HepG2 (cell line): Measurements from ENCODE around the gene LUC7L. TPM values are rescaled to one million over a fixed set of nuclear protein-coding genes. Genes with fewer than 3 reads are reported as not detected.
A peak's percentile ranks its signal among the peaks of the same experiment; 100 is the strongest.

ENCODE experiments used
- DNMT1 ChIP-seq: sonication (generic); formaldehyde crosslinking; IDR thresholded peaks from 2 replicates; pipeline ENCODE4 v1.5.1; 2020; ENCODE audit warnings: mild to moderate bottlenecking, missing genetic modification reagents
- HIVEP1 ChIP-seq: sonication (generic); formaldehyde crosslinking; IDR thresholded peaks from 2 replicates; pipeline ENCODE4 v1.4.0; 2020; ENCODE audit warnings: mild to moderate bottlenecking, missing genetic modification reagents
- PAX8 ChIP-seq: sonication (generic); formaldehyde crosslinking; IDR thresholded peaks from 2 replicates; pipeline ENCODE4 v1.8.0; 2022; ENCODE audit warnings: mild to moderate bottlenecking, missing genetic modification reagents, borderline replicate concordance
- RARG ChIP-seq: sonication (generic); formaldehyde crosslinking; IDR thresholded peaks from 2 replicates; pipeline ENCODE4 v1.4.0; 2020; ENCODE audit warnings: low read depth, mild to moderate bottlenecking, missing genetic modification reagents
- SAFB2 ChIP-seq: sonication (generic); formaldehyde crosslinking; IDR thresholded peaks from 2 replicates; pipeline ENCODE4 v1.5.1; 2020; ENCODE audit warnings: missing genetic modification reagents, low read depth, mild to moderate bottlenecking, borderline replicate concordance
- ZC3H13 ChIP-seq: sonication (generic); formaldehyde crosslinking; IDR thresholded peaks from 2 replicates; pipeline ENCODE4 v1.8.1; 2023; ENCODE audit warnings: mild to moderate bottlenecking, missing genetic modification reagents, moderate library complexity
- ZNF101 ChIP-seq: sonication (generic); formaldehyde crosslinking; IDR thresholded peaks from 2 replicates; pipeline ENCODE4 v1.4.0; 2020; ENCODE audit warnings: mild to moderate bottlenecking, low read depth, missing genetic modification reagents, borderline replicate concordance
- ZNF660 ChIP-seq: sonication (generic); formaldehyde crosslinking; IDR thresholded peaks from 2 replicates; pipeline ENCODE4 v1.5.1; 2020; ENCODE audit warnings: mild to moderate bottlenecking, low read depth, missing genetic modification reagents, borderline replicate concordance
- ZNF83 ChIP-seq: sonication (generic); formaldehyde crosslinking; IDR thresholded peaks from 2 replicates; pipeline ENCODE4 v1.4.0; 2020; ENCODE audit warnings: missing genetic modification reagents, mild to moderate bottlenecking, borderline replicate concordance
- ZZZ3 ChIP-seq: sonication (generic); formaldehyde crosslinking; IDR thresholded peaks from 2 replicates; pipeline ENCODE4 v1.4.0; 2020; ENCODE audit warnings: missing genetic modification reagents, mild to moderate bottlenecking, borderline replicate concordance
- polyA plus RNA-seq, 8 experiments: library from polyadenylated mRNA; depleted of rRNA in 3 of 8; stranded (reverse) in 7 of 8; unstranded in 1 of 8; fragments of >200 nt; fragmentation: Illumina TruSeq in 4 of 8; extraction: Trizol in 4 of 8; gene quantifications; 2 replicates each; pipeline versions ENCODE4 v1.2.1 to v1.2.3, GENCODE V29; 2011 to 2016; ENCODE audit warnings: low read depth in 4 of 8, missing spikeins in 1 of 8, mixed read lengths in 1 of 8; ENCODE audit not compliant: insufficient read depth in 1 of 8
- total RNA-seq, 5 experiments: library from RNA; depleted of rRNA; stranded (reverse); fragments of >200 nt; fragmentation: Illumina TruSeq; extraction: Trizol; gene quantifications; 2 replicates each; pipeline ENCODE4 v1.2.3, GENCODE V29; 2016; ENCODE audit warnings: low read depth in 1 of 5
- TF ChIP-seq, protein P1 (sequence below): sonication (generic); formaldehyde crosslinking; IDR thresholded peaks from 2 replicates; pipeline ENCODE4 v1.4.0; 2020; ENCODE audit warnings: missing genetic modification reagents, mild to moderate bottlenecking, borderline replicate concordance
- TF ChIP-seq, protein P2 (sequence below): IDR thresholded peaks from 2 replicates; pipeline ENCODE4 v1.6.1; 2016; ENCODE audit warnings: missing compliant biosample characterization, missing genetic modification reagents, borderline replicate concordance
- TF ChIP-seq, protein P3 (sequence below): sonication (generic); IDR thresholded peaks from 2 replicates; pipeline ENCODE4 v1.6.1; 2016; ENCODE audit warnings: low read depth, borderline replicate concordance
- TF ChIP-seq, protein P4 (sequence below): sonication (generic); formaldehyde crosslinking; IDR thresholded peaks from 2 replicates; pipeline ENCODE4 v1.5.1; 2020; ENCODE audit warnings: mild to moderate bottlenecking, moderate library complexity, missing genetic modification reagents
- TF ChIP-seq, protein P5 (sequence below), 2 experiments: sonication (generic) in 1 of 2; formaldehyde crosslinking in 1 of 2; IDR thresholded peaks; 2 replicates each; pipeline versions ENCODE4 v1.4.0 to v1.6.1; 2018 to 2020; ENCODE audit warnings: missing genetic modification reagents in 2 of 2, borderline replicate concordance in 1 of 2, low read depth in 1 of 2, mild to moderate bottlenecking in 1 of 2, missing biosample characterization in 1 of 2

Gene LUC7L
- total and polyA plus RNA-seq, 2 of the 13 experiments (the other 11 are each of a cell fraction or from before 2014, with no cell fraction given), result 48.7 to 56.9 TPM

DNA sequence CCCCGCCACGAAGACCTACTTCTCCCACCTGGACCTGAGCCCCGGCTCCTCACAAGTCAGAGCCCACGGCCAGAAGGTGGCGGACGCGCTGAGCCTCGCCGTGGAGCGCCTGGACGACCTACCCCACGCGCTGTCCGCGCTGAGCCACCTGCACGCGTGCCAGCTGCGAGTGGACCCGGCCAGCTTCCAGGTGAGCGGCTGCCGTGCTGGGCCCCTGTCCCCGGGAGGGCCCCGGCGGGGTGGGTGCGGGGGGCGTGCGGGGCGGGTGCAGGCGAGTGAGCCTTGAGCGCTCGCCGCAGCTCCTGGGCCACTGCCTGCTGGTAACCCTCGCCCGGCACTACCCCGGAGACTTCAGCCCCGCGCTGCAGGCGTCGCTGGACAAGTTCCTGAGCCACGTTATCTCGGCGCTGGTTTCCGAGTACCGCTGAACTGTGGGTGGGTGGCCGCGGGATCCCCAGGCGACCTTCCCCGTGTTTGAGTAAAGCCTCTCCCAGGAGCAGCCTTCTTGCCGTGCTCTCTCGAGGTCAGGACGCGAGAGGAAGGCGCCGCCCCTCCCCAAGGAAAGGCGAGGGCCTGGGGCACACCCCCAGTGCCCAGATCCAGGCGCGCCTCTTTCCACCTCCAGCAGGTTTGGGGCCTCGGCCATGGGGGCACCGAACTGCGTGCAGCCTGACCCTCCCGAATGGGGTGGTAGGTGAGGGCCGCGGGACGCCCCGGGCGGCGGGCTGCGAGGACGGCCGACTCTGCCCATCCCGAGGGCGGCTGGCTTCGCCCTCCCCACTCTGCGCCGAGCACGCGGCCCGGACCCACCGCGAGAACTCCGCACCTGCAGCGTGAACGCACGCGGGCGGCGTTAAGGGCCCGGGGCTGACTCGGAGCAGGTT lies 48.3 kb downstream of the LUC7L start (continued):
- peak; percentile 94; the same call in 1 of the 2 replicates for TF ChIP-seq ZNF101 (CRISPR knock-in tag)
- TF ChIP-seq ZNF83 (CRISPR knock-in tag), result peak; percentile 95; the same call in 1 of the 2 replicates
- peak; percentile 98 for TF ChIP-seq ZC3H13
- TF ChIP-seq, protein P1, sequence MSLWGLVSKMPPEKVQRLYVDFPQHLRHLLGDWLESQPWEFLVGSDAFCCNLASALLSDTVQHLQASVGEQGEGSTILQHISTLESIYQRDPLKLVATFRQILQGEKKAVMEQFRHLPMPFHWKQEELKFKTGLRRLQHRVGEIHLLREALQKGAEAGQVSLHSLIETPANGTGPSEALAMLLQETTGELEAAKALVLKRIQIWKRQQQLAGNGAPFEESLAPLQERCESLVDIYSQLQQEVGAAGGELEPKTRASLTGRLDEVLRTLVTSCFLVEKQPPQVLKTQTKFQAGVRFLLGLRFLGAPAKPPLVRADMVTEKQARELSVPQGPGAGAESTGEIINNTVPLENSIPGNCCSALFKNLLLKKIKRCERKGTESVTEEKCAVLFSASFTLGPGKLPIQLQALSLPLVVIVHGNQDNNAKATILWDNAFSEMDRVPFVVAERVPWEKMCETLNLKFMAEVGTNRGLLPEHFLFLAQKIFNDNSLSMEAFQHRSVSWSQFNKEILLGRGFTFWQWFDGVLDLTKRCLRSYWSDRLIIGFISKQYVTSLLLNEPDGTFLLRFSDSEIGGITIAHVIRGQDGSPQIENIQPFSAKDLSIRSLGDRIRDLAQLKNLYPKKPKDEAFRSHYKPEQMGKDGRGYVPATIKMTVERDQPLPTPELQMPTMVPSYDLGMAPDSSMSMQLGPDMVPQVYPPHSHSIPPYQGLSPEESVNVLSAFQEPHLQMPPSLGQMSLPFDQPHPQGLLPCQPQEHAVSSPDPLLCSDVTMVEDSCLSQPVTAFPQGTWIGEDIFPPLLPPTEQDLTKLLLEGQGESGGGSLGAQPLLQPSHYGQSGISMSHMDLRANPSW (CRISPR knock-in tag), result no peak; the same call in 1 of the 2 replicates
- TF ChIP-seq, protein P2, sequence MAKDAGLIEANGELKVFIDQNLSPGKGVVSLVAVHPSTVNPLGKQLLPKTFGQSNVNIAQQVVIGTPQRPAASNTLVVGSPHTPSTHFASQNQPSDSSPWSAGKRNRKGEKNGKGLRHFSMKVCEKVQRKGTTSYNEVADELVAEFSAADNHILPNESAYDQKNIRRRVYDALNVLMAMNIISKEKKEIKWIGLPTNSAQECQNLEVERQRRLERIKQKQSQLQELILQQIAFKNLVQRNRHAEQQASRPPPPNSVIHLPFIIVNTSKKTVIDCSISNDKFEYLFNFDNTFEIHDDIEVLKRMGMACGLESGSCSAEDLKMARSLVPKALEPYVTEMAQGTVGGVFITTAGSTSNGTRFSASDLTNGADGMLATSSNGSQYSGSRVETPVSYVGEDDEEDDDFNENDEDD (CRISPR knock-in tag), result peak; percentile 98
- TF ChIP-seq, protein P3, sequence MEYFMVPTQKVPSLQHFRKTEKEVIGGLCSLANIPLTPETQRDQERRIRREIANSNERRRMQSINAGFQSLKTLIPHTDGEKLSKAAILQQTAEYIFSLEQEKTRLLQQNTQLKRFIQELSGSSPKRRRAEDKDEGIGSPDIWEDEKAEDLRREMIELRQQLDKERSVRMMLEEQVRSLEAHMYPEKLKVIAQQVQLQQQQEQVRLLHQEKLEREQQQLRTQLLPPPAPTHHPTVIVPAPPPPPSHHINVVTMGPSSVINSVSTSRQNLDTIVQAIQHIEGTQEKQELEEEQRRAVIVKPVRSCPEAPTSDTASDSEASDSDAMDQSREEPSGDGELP, result no peak
- TF ChIP-seq, protein P4, sequence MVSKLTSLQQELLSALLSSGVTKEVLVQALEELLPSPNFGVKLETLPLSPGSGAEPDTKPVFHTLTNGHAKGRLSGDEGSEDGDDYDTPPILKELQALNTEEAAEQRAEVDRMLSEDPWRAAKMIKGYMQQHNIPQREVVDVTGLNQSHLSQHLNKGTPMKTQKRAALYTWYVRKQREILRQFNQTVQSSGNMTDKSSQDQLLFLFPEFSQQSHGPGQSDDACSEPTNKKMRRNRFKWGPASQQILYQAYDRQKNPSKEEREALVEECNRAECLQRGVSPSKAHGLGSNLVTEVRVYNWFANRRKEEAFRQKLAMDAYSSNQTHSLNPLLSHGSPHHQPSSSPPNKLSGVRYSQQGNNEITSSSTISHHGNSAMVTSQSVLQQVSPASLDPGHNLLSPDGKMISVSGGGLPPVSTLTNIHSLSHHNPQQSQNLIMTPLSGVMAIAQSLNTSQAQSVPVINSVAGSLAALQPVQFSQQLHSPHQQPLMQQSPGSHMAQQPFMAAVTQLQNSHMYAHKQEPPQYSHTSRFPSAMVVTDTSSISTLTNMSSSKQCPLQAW (CRISPR knock-in tag), result peak; percentile 52
- peak; percentile 94; the same call in 1 of the 2 replicates for TF ChIP-seq PAX8 (CRISPR knock-in tag)
- TF ChIP-seq ZZZ3 (CRISPR knock-in tag), result peak; percentile 74; the same call in 1 of the 2 replicates
- TF ChIP-seq RARG (CRISPR knock-in tag), result 0 out of 2 replicates have a peak, but pooled peaks have one; percentile 39
- TF ChIP-seq, protein P5, sequence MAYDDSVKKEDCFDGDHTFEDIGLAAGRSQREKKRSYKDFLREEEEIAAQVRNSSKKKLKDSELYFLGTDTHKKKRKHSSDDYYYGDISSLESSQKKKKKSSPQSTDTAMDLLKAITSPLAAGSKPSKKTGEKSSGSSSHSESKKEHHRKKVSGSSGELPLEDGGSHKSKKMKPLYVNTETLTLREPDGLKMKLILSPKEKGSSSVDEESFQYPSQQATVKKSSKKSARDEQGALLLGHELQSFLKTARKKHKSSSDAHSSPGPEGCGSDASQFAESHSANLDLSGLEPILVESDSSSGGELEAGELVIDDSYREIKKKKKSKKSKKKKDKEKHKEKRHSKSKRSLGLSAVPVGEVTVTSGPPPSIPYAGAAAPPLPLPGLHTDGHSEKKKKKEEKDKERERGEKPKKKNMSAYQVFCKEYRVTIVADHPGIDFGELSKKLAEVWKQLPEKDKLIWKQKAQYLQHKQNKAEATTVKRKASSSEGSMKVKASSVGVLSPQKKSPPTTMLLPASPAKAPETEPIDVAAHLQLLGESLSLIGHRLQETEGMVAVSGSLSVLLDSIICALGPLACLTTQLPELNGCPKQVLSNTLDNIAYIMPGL (CRISPR knock-in tag; IDR thresholded peaks at IDR 0.05; ENCODE audit: borderline replicate concordance in 1 of 2, low read depth in 1 of 2), result peak; percentile 98
- TF ChIP-seq SAFB2 (CRISPR knock-in tag), result peak; percentile 97
- TF ChIP-seq DNMT1 (CRISPR knock-in tag), result peak; percentile 92; the same call in 1 of the 2 replicates
- peak; percentile 86; the same call in 1 of the 2 replicates for TF ChIP-seq ZNF660 (CRISPR knock-in tag)
- peak; percentile 92 for TF ChIP-seq HIVEP1 (CRISPR knock-in tag)
